CD14-positive monocyte (primary cell): ENCODE results near the gene RPS6KA2. TPM values are rescaled to one million over a fixed set of nuclear protein-coding genes. Genes with fewer than 3 reads are reported as not detected.

Experiments
- DNase-seq, 3 donors: peaks; one replicate each; pipeline ENCODE4 v3.0.0-alpha.2; 2011 to 2022
- H2AFZ ChIP-seq: 2 replicates; pipeline ENCODE4 v1.6.0; 2012; ENCODE audit warnings: mild to moderate bottlenecking, low read depth, low read length, inconsistent platforms; ENCODE audit not compliant: insufficient read depth, poor library complexity, severe bottlenecking
- H3K27ac ChIP-seq, 2 donors: 1 replicate in 1 of 2; 2 replicates in 1 of 2; pipeline ENCODE4 v1.5.1; 2012 to 2013; ENCODE audit warnings: low read length in 2 of 2, control low read depth in 1 of 2, inconsistent platforms in 1 of 2, low read depth in 1 of 2, mild to moderate bottlenecking in 1 of 2
- H3K27me3 ChIP-seq, 2 donors: one replicate each; pipeline versions ENCODE4 v1.6.0 to v1.6.1; 2011 to 2013; ENCODE audit warnings: low read length in 2 of 2; ENCODE audit not compliant: control insufficient read depth in 2 of 2, insufficient read depth in 2 of 2
- H3K36me3 ChIP-seq, 2 donors: replicated peaks in 1 of 2; 1 replicate in 1 of 2; 2 replicates in 1 of 2; pipeline versions ENCODE4 v1.5.1 to v1.6.1; 2012 to 2013; ENCODE audit warnings: low read length in 2 of 2, control low read depth in 1 of 2, inconsistent platforms in 1 of 2, mild to moderate bottlenecking in 1 of 2; ENCODE audit not compliant: insufficient read depth in 2 of 2, control insufficient read depth in 1 of 2
- H3K4me1 ChIP-seq, 2 donors: 1 replicate in 1 of 2; 2 replicates in 1 of 2; pipeline versions ENCODE4 v1.5.1 to v1.6.1; 2012 to 2013; ENCODE audit warnings: low read length in 2 of 2, control low read depth in 1 of 2, inconsistent platforms in 1 of 2, mild to moderate bottlenecking in 1 of 2, moderate library complexity in 1 of 2; ENCODE audit not compliant: insufficient read depth in 2 of 2, control insufficient read depth in 1 of 2
- H3K4me2 ChIP-seq: replicated peaks from 2 replicates; pipeline ENCODE3; 2012; ENCODE audit warnings: low read length, moderate library complexity, mild to moderate bottlenecking; ENCODE audit not compliant: poor library complexity, severe bottlenecking; ENCODE audit errors: extremely low read depth
- H3K4me3 ChIP-seq, 3 experiments: fragments of 200-600 bp in 1 of 3; sonication (generic) in 1 of 3; replicated peaks in 1 of 3; 1 replicate in 2 of 3; 2 replicates in 1 of 3; pipeline ENCODE4 v1.5.1; 2011 to 2013; ENCODE audit warnings: low read length in 3 of 3, mild to moderate bottlenecking in 3 of 3, control low read depth in 2 of 3, low read depth in 2 of 3, inconsistent platforms in 1 of 3, moderate library complexity in 1 of 3
- H3K79me2 ChIP-seq: 2 replicates; pipeline ENCODE4 v1.6.0; 2012; ENCODE audit warnings: mild to moderate bottlenecking, control low read depth, inconsistent platforms, low read length, moderate library complexity; ENCODE audit not compliant: insufficient read depth
- H3K9ac ChIP-seq: 2 replicates; pipeline ENCODE4 v1.6.0; 2017; ENCODE audit warnings: low read length, mild to moderate bottlenecking; ENCODE audit not compliant: insufficient read depth, poor library complexity, severe bottlenecking
- H3K9me3 ChIP-seq, 2 donors: replicated peaks in 1 of 2; 1 replicate in 1 of 2; 2 replicates in 1 of 2; pipeline versions ENCODE4 v1.5.1 to v1.6.1; 2012 to 2013; ENCODE audit warnings: low read length in 2 of 2, control low read depth in 1 of 2; ENCODE audit not compliant: control insufficient read depth in 1 of 2, insufficient read depth in 1 of 2
- H4K20me1 ChIP-seq: 2 replicates; pipeline ENCODE4 v1.6.0; 2012; ENCODE audit warnings: mild to moderate bottlenecking, low read length, control low read depth, moderate library complexity; ENCODE audit not compliant: insufficient read depth
- H3K27ac Mint-ChIP-seq, 7 donors: one replicate each; pipeline ENCODE4 v1.8.0; 2020; ENCODE audit warnings: mild to moderate bottlenecking in 7 of 7, mixed read lengths in 7 of 7, moderate library complexity in 6 of 7, inconsistent platforms in 2 of 7
- H3K27me3 Mint-ChIP-seq, 3 donors: one replicate each; pipeline ENCODE4 v1.8.0; 2021 to 2022; ENCODE audit warnings: low read depth in 3 of 3, mild to moderate bottlenecking in 3 of 3, mixed read lengths in 3 of 3, moderate library complexity in 3 of 3, inconsistent platforms in 1 of 3
- H3K36me3 Mint-ChIP-seq, 2 donors: one replicate each; pipeline ENCODE4 v1.8.0; 2020; ENCODE audit warnings: mixed read lengths in 2 of 2, inconsistent platforms in 1 of 2, mild to moderate bottlenecking in 1 of 2
- H3K4me1 Mint-ChIP-seq: one replicate; pipeline ENCODE4 v1.8.0; 2020; ENCODE audit warnings: mild to moderate bottlenecking, mixed read lengths
- H3K4me3 Mint-ChIP-seq, 2 donors: one replicate each; pipeline ENCODE4 v1.8.0; 2020; ENCODE audit warnings: mild to moderate bottlenecking in 2 of 2, mixed read lengths in 2 of 2, moderate library complexity in 1 of 2
- H3K9me3 Mint-ChIP-seq, 7 donors: one replicate each; pipeline ENCODE4 v1.8.0; 2020 to 2022; ENCODE audit warnings: mixed read lengths in 7 of 7, mild to moderate bottlenecking in 6 of 7, moderate library complexity in 6 of 7, inconsistent platforms in 2 of 7
- CTCF ChIP-seq: fragments of 200-600 bp; IDR thresholded peaks from one replicate; pipeline ENCODE4 v1.8.0; 2022; ENCODE audit warnings: antibody characterized with exemption, mild to moderate bottlenecking
- WGBS: methylation state at CpG from one replicate; pipeline ENCODE4 v1.1.5; 2013; ENCODE audit warnings: missing lambda C conversion rate; ENCODE audit not compliant: insufficient coverage; 5-methylcytosine and 5-hydroxymethylcytosine counted together
- intact Hi-C, 2 donors: fragments of 100-400 bp; cut with micrococcal nuclease; formaldehyde crosslinking; loops; one replicate each; pipeline versions ENCODE4 v1.15.0 to v1.15.1; 2023
- polyA plus RNA-seq, 3 donors: library from polyadenylated mRNA; depleted of rRNA in 1 of 3; unstranded in 2 of 3; stranded (reverse) in 1 of 3; fragments of 300-500 nt in 2 of 3; fragments of >200 nt in 1 of 3; fragmentation: Illumina TruSeq in 2 of 3; gene quantifications; 1 replicate in 2 of 3; 2 replicates in 1 of 3; pipeline ENCODE4 v1.2.3, GENCODE V29; 2012 to 2021

The RPS6KA2 gene
- polyA plus RNA-seq, 3 donors = 1.4 to 3.1 (median 1.9) TPM

GRCh38 chr6:166560222-166560621, 66.8 kb downstream of the RPS6KA2 start:
- peaks cover 12% of the 10 kb centered on the region for H3K4me1 Mint-ChIP-seq
- peaks cover 0 to 6% (median 0%) of the 10 kb centered on the region in 7 donors for H3K9me3 Mint-ChIP-seq
- WGBS = 100% methylated on average over 1 of the region's 3 CpGs
- Histone ChIP-seq H3K4me2 (no peak overlapping the region), H3K4me3 (no peak overlapping the region), H4K20me1 (no peaks in the 10 kb centered on the region), H3K27ac (no peak overlapping the region), H3K9ac (no peak overlapping the region), H3K4me1 (peaks cover 7 to 8% of the 10 kb centered on the region in 2 donors), H2AFZ (no peak overlapping the region), H3K27me3 (no peaks in the 10 kb centered on the region), H3K9me3 (no peaks in the 10 kb centered on the region), H3K79me2 (no peaks in the 10 kb centered on the region), H3K36me3 (no peaks in the 10 kb centered on the region)
- peaks cover 8 to 12% (median 9%) of the 10 kb centered on the region in 3 donors for H3K27me3 Mint-ChIP-seq
- DNase-seq = no peak
- H3K36me3 Mint-ChIP-seq = no peaks in the 10 kb centered on the region
- TF ChIP-seq CTCF = no peak
- intact Hi-C loops = no loop called here
- H3K4me3 Mint-ChIP-seq = no peak overlapping the region
- H3K27ac Mint-ChIP-seq = no peak overlapping the region

GRCh38 chr6:166559662-166560061, 67.4 kb downstream of the RPS6KA2 start:
- Histone ChIP-seq H3K79me2 (no peaks in the 10 kb centered on the region), H3K27ac (no peak overlapping the region), H3K9ac (no peak overlapping the region), H3K4me2 (no peak overlapping the region), H3K4me3 (no peak overlapping the region), H3K9me3 (no peaks in the 10 kb centered on the region), H3K27me3 (no peaks in the 10 kb centered on the region), H3K36me3 (no peaks in the 10 kb centered on the region), H4K20me1 (no peaks in the 10 kb centered on the region), H3K4me1 (peaks cover 7 to 8% of the 10 kb centered on the region in 2 donors), H2AFZ (no peak overlapping the region)
- Mint-ChIP-seq H3K27ac (no peak overlapping the region), H3K27me3 (peaks cover 8 to 12% (median 9%) of the 10 kb centered on the region in 3 donors), H3K4me3 (no peak overlapping the region), H3K9me3 (peaks cover 0 to 6% (median 0%) of the 10 kb centered on the region in 7 donors), H3K36me3 (no peaks in the 10 kb centered on the region), H3K4me1 (peaks cover 12% of the 10 kb centered on the region)
- intact Hi-C loops = no loop called here
- TF ChIP-seq CTCF = no peak
- WGBS = no CpG with 5 or more reads among the region's 1 CpG
- no peak for DNase-seq
